GM21360 (cell line): ENCODE measurements around the gene WFIKKN2.

ENCODE experiments used
- ATAC-seq: cut with Tn5 transposase; IDR thresholded peaks from one replicate; pipeline ENCODE4 v1.9.1; 2021; ENCODE audit warnings: mild to moderate bottlenecking, moderate library complexity; ENCODE audit not compliant: unreplicated experiment

Gene WFIKKN2

DNA sequence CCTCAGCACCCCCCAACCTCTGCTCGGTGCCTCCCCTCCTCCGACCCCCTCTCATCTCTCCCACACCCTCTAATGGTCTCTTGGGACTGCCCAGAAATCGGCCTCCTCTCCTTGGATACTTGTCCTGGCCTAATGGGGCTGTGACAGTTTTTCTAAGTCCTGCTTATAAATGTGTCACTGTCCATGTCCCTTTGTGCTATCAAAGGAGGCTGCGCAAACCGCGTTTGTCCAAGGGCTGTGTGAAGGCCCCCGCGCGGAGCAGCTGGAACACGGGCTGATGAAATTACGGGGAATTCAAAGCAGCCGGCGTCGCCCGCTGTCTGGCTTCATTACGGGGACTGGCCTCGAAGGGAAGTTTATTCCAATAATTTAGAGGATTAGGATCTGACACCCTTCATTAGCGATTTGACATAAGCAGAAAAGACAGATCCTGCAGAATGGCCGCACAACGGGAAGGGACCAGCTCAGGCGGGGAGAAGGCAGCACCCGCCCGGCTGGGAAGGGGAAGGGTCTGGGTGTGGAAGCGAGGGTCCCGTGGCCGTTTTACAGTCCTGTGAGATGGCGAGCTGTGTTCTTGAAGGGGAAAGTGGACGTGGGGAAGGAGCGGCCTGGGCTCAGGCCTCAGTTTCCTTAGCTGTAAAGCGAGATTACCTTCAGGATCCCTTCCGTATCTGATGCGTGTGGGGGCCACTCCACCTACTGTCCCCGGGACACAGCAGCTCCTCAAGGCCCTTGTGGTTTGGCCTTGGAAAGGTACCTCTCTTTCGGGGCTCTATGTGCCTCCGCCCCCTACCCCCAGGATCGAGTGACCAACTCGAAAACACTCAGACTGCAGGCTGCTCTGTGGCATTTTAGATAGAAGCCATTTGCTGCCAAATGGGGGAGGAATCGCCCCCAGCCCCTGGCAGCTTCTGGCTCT lies 1.6 kb upstream of the WFIKKN2 start:
- ATAC-seq, result no peak

GRCh38 chr17:50834429-50835300 lies 721 bp upstream of the WFIKKN2 start:
- no peak for ATAC-seq

- ATAC-seq, result no peak
Observed at GRCh38 chr17:50836826-50837225, 1.4 kb downstream of the WFIKKN2 start.

- no peak for ATAC-seq
Observed at GRCh38 chr17:50837286-50837979, 2.0 kb downstream of the WFIKKN2 start.

DNA sequence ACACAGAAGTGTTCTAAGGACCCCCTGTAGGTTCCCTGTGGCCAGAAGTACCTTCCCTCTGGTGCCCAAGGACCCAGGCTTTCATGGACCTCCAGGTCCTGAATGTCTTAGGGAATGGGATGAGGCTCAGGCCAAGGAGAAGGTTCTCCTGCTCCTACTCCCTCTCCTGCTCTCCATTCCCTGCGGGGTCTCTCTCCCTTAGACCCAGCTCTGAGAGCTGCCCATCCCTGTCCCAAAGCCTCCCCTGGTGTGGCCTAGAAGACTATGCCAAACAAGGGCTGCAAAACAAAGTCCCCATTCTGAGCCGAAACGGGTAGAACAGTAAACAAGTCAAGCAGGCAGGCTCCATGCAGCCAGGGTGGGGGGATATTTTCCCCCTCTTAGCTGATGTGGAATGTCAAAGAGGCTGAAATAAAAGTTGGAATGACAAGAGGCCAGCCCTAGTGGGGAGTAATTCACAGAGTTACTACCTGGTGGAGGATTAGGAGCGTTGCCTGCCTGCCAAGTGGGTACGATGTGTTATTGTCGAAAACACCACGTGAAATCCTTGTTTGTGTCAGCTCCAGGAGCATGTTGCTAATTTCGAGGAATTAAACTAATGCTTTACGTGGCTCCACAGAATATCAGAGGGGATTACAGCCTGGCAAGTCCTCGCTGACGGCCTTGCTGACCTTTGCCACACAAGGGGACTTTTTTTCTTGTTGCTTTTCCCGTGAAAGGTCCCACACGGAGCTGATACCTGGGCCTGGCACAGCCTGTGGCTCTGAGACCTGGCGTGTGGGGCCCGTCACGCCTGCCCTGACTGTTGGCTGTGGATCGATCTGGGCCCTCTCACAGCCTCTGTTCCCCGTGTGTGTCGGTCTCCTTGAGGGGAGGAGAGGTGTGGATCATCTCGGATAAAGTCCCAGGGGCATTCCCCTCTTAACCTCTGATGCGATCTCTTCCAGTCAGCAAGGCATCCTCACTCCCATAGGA lies 2.9 kb downstream of the WFIKKN2 start:
- no peak for ATAC-seq

GRCh38 chr17:50839591-50840310 lies 4.4 kb downstream of the WFIKKN2 start:
- no peak for ATAC-seq

- no peak for ATAC-seq
Observed at GRCh38 chr17:50840311-50840851, 5.0 kb downstream of the WFIKKN2 start.

- no peak for ATAC-seq
Observed at GRCh38 chr17:50841277-50841948, 6.0 kb downstream of the WFIKKN2 start.

DNA sequence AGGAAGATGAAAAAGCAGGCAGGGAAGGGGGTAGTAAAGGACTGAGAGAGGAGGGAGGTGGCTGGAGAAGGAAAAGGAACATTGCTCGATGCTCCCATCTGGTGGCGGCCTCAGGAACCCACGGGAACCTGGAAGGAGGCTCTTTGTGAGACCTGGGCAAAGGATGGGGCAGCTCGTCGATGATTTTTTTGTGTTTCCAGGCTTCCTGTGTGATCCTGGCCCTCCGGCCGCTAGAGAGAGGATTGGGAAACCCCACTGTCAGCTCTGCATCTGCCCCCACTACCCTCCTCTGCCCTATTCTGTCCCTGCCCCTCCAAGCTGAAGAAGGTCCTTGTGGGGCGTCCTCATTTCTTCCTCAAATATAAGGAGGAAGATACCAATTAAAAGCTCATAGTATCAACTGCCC lies 6.6 kb downstream of the WFIKKN2 start:
- no peak for ATAC-seq

DNA sequence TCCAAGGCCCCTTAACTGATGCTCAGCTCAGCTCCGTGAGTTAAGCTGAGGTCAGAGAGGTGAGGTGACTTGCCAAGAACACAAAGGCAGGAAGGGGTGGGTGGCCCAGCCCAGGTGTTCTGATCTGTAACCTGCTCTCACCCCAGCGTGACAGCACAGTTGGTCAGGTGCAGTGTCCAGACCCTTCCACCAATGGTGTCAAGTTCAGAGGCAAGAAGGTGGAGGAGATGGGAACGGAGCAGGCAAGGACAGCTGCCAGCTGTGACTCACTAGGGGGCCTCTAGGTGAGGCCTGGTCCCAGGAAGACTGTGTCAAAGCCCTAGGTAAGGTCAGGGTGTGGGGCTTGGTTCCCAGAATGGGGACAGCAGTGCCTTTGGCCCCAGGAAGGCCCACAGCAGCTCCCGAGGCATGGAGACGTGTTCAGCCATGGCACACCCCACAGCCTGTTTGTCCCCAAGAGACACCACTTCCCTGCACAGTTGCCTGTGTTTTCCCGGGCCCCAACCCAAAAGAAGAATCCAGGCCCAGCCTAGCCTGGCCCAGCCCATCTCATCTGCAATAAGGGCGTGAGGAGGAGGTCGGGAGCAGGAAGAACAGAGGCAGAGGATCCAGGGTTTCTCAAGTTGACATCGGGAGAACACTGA lies 7.2 kb downstream of the WFIKKN2 start:
- no peak for ATAC-seq

- no peak for ATAC-seq
Observed at GRCh38 chr17:50843150-50843905, 7.9 kb downstream of the WFIKKN2 start.

GRCh38 chr17:50844117-50844700 lies 8.8 kb downstream of the WFIKKN2 start:
- ATAC-seq, result no peak

DNA sequence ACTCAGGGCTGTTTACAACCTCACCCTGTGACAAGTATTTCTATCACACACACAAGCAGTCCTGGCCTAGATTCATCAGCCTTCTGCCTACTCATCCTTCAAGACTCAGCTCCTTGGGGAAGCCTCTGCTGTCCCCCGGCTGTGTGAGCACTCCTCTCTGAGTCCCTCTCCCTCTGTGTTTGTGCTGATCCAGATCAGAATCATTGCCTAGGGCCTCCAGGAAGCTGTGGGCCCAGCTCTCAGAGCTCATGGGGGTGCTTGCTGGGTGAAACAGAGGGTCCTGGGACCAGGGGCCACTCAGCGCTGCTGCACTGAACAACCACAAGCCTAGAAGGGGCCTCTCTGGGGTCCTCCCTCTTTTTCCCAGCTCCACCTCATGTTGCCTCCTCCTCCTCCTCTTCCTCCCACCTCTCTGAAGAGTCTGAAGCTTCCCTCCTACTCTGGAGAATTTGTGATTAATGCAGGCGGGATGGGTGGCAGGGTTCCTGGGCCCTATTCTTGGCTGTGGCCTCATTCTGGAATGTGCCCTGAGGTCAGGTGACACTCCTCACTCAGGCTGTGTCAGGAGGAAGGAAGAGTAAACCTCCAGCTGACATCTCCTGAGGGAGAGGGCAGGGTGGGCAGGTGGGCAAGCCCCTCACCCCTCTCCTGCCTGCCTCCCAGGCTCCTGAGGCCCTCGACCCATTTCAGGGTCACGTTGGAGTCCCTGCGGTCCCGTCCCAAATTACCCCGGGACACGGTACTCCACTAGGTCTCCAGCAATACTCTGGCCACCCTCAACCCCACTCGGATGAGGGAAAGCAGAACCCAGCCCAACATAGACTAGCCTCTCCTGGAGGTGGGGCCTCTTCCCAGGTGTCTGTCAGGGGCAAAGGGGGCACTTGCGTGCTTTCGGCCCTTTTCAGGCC lies 10.1 kb downstream of the WFIKKN2 start:
- ATAC-seq, result no peak

- no peak for ATAC-seq
Observed at GRCh38 chr17:50847566-50847965, 12.2 kb downstream of the WFIKKN2 start.

GRCh38 chr17:50848039-50848438 lies 12.7 kb downstream of the WFIKKN2 start:
- no peak for ATAC-seq

GRCh38 chr17:50848711-50849110 lies 13.3 kb downstream of the WFIKKN2 start:
- ATAC-seq, result no peak
